Stimulated activated memory B cell treated with anti-CD40 and anti-IgM and Interleukin-4, amounts not matched to agents 10 μg/mL and 1 μg/mL and 100 μg/mL, for 72 hours (primary cell): ENCODE measurements around the gene GLRA1.
"Not testable (repeated sequence)": the region's sequence is repeated elsewhere in the genome, so short reads cannot be mapped to it uniquely, and the experiment has no call there.

Experiments
- ATAC-seq: fragments of 150-1000 bp; cut with Tn5 transposase; 2 replicates; pipeline ENCODE4 v1.10.0; 2021
- H3K27ac Mint-ChIP-seq: one replicate; pipeline ENCODE4 v1.8.0; 2022; ENCODE audit warnings: mild to moderate bottlenecking, mixed read lengths
- H3K27me3 Mint-ChIP-seq: one replicate; pipeline ENCODE4 v1.8.0; 2022; ENCODE audit warnings: mixed read lengths
- H3K36me3 Mint-ChIP-seq: one replicate; pipeline ENCODE4 v1.8.0; 2022; ENCODE audit warnings: mixed read lengths
- H3K4me1 Mint-ChIP-seq: one replicate; pipeline ENCODE4 v1.8.0; 2022; ENCODE audit warnings: mixed read lengths
- H3K4me3 Mint-ChIP-seq: one replicate; pipeline ENCODE4 v1.8.0; 2022; ENCODE audit warnings: mild to moderate bottlenecking, moderate library complexity, mixed read lengths
- H3K9me3 Mint-ChIP-seq: one replicate; pipeline ENCODE4 v1.8.0; 2022; ENCODE audit warnings: mixed read lengths

GLRA1 gene

DNA sequence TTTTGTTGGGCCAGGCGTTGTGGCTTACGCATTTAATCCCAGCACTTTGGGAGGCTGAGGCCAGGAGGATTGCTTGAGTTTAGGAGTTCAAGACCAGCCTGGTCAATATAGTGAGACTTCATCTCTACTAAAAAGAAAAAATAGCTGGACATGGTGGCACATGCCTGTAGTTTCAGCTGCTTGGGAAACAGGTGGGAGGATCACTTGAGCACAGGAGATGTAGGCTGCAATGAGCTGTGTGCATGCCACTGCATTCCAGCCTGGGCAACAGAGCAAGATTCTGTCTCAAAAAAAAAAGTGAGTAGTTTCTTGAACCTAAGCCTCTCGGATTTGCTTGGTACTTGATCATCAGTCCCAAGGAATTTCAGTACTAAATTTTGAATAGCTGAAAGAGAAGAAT, 126.0 kb downstream of the GLRA1 start:
- Mint-ChIP-seq H3K27ac (peak overlapping the region; percentile 36), H3K27me3 (no peaks in the 10 kb centered on the region), H3K4me3 (no peak overlapping the region), H3K9me3 (no peaks in the 10 kb centered on the region), H3K4me1 (peaks cover 15% of the 10 kb centered on the region), H3K36me3 (peaks cover 64% of the 10 kb centered on the region)
- ATAC-seq: no peak

DNA sequence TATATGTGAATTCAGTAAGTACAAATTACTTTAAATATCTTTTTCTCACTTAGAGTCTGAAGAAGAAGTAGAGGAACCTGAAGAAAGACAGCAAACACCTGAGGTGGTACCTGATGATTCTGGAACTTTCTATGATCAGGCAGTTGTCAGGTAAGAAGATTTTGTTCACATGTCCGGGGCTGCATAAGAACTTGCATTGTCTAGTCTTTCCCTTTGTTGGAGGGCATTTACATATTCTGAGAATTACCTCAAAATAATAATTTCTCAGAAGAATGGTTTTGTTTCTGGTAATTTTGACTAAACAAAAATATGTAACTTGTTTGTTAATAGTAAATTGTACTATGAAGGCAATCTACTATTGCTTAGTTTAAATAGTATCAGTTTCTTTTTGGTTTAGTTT, 129.2 kb downstream of the GLRA1 start:
- Mint-ChIP-seq H3K36me3 (peaks cover 52% of the 10 kb centered on the region), H3K4me1 (peaks cover 15% of the 10 kb centered on the region), H3K27me3 (no peaks in the 10 kb centered on the region), H3K27ac (no peak overlapping the region), H3K9me3 (no peaks in the 10 kb centered on the region), H3K4me3 (no peak overlapping the region)
- no peak for ATAC-seq

- no peaks in the 10 kb centered on the region for H3K9me3 Mint-ChIP-seq
- peaks cover 6% of the 10 kb centered on the region for H3K4me1 Mint-ChIP-seq
- H3K27me3 Mint-ChIP-seq: no peaks in the 10 kb centered on the region
- ATAC-seq: no peak
- peaks cover 54% of the 10 kb centered on the region for H3K36me3 Mint-ChIP-seq
- no peak overlapping the region for H3K4me3 Mint-ChIP-seq
- no peak overlapping the region for H3K27ac Mint-ChIP-seq
These were observed 131.3 kb downstream of the GLRA1 start for GRCh38 chr5:151793358-151793757.

- Mint-ChIP-seq H3K27me3 (no peaks in the 10 kb centered on the region), H3K4me1 (peaks cover 18% of the 10 kb centered on the region), H3K4me3 (no peak overlapping the region), H3K9me3 (no peaks in the 10 kb centered on the region), H3K27ac (no peak overlapping the region), H3K36me3 (peaks cover 43% of the 10 kb centered on the region)
- no peak for ATAC-seq
These were observed 136.8 kb downstream of the GLRA1 start for GRCh38 chr5:151787817-151788216.

DNA sequence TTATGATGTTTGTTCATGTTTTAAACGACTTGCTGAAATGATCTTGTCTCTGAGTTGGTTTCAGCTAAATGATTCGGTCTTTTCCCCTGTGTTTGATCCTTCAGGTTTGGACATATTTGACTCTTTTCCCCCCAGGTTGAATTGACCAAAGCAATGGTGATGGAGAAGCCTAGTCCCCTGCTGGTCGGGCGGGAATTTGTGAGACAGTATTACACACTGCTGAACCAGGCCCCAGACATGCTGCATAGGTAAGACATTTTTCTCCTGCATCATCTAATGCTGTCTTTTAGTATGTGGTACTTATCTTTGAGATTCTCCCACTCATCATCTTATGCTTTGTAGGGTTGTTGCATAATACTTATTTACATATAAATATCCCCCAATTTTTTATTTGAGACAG, 138.2 kb downstream of the GLRA1 start:
- H3K9me3 Mint-ChIP-seq: no peaks in the 10 kb centered on the region
- peaks cover 20% of the 10 kb centered on the region for H3K4me1 Mint-ChIP-seq
- peaks cover 36% of the 10 kb centered on the region for H3K36me3 Mint-ChIP-seq
- no peak overlapping the region for H3K27ac Mint-ChIP-seq
- ATAC-seq: no peak
- H3K4me3 Mint-ChIP-seq: no peak overlapping the region
- H3K27me3 Mint-ChIP-seq: no peaks in the 10 kb centered on the region

DNA sequence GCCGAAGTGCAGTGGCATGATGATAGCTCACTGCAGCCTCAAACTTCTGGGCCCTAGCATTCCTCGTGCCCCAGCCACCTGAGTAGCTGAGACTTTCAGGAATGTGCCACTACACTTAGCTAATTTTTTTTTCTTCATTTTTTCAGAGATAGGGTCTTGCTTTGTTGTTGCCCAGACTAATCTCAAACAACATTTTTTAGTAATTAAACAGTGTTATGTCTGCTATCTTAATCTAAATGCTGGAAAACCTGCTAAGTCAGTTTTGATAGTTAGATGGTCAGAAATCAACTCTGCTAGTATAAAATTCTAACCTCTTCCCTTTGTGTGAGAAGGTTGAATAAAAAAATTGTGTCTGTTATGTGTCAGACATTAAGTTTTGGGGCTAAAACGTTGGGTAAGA, 140.5 kb downstream of the GLRA1 start:
- peaks cover 41% of the 10 kb centered on the region for H3K4me1 Mint-ChIP-seq
- H3K9me3 Mint-ChIP-seq: no peaks in the 10 kb centered on the region
- no peak for ATAC-seq
- no peak overlapping the region for H3K4me3 Mint-ChIP-seq
- no peaks in the 10 kb centered on the region for H3K27me3 Mint-ChIP-seq
- H3K36me3 Mint-ChIP-seq: peaks cover 25% of the 10 kb centered on the region
- H3K27ac Mint-ChIP-seq: peak overlapping the region; percentile 32

- not testable (repeated sequence) for H3K27ac Mint-ChIP-seq, H3K27me3 Mint-ChIP-seq, H3K4me3 Mint-ChIP-seq, ATAC-seq, H3K9me3 Mint-ChIP-seq
- Mint-ChIP-seq H3K4me1 (peaks cover 46% of the 10 kb centered on the region), H3K36me3 (peaks cover 25% of the 10 kb centered on the region)
These were observed 141.0 kb downstream of the GLRA1 start for GRCh38 chr5:151783664-151784063.

DNA sequence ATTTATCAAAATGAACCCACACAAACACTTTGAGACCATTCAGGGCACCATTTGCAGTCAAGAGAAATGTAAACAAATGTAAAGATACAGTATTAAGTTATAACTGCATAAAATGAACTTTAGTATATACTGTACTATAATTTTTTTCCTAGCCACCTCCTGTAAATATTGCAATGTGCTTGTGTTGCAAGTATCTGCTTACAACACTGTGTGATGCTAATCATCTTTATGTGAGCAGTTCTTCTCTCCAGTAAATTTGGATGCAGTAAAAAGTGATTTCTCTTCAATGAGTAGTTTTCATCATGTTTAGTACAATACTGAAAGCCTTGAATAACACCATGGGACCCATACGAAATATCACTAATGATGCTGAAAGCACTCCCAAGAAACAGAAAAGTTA, 143.4 kb downstream of the GLRA1 start:
- H3K9me3 Mint-ChIP-seq: no peaks in the 10 kb centered on the region
- ATAC-seq: no peak
- H3K36me3 Mint-ChIP-seq: peaks cover 33% of the 10 kb centered on the region
- H3K4me1 Mint-ChIP-seq: peaks cover 63% of the 10 kb centered on the region
- H3K27ac Mint-ChIP-seq: no peak overlapping the region
- H3K27me3 Mint-ChIP-seq: no peaks in the 10 kb centered on the region
- no peak overlapping the region for H3K4me3 Mint-ChIP-seq

- H3K27ac Mint-ChIP-seq: peak overlapping the region; percentile 56
- ATAC-seq: no peak
- no peak overlapping the region for H3K4me3 Mint-ChIP-seq
- H3K27me3 Mint-ChIP-seq: no peaks in the 10 kb centered on the region
- H3K9me3 Mint-ChIP-seq: no peaks in the 10 kb centered on the region
- H3K36me3 Mint-ChIP-seq: peaks cover 36% of the 10 kb centered on the region
- H3K4me1 Mint-ChIP-seq: peaks cover 63% of the 10 kb centered on the region
These were observed 144.3 kb downstream of the GLRA1 start for GRCh38 chr5:151780348-151780747.

DNA sequence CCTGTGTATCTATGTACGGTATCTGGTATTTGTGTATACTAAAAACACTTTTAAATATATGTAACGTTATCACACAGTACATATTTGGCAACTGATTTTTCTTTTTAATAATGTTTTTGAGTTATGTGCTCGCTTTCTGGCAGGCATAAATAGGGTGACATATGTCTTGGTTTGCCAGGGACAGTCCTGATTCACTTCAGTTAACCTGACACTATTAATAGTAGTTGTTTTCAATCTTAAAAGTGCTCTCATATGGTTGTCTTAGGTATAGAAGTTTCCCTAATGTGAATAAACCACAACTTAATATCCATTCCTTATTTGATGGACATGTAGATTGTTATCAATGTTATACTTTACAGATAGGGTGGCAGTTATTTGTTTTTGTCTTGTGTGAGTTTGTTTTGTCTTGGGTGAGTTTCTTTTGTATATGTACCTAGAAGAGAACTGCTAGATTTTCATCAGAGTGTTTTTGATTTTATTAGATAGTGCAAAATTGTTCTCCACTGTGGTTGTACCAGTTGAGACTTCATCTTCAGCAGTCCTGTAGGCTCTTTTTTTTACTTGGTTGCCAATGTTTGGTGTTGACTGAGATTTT, 145.0 kb downstream of the GLRA1 start:
- H3K27me3 Mint-ChIP-seq: no peaks in the 10 kb centered on the region
- ATAC-seq: no peak
- peaks cover 64% of the 10 kb centered on the region for H3K4me1 Mint-ChIP-seq
- H3K4me3 Mint-ChIP-seq: peak overlapping the region; percentile 41
- H3K27ac Mint-ChIP-seq: peak overlapping the region; percentile 56
- no peaks in the 10 kb centered on the region for H3K9me3 Mint-ChIP-seq
- H3K36me3 Mint-ChIP-seq: peaks cover 36% of the 10 kb centered on the region

DNA sequence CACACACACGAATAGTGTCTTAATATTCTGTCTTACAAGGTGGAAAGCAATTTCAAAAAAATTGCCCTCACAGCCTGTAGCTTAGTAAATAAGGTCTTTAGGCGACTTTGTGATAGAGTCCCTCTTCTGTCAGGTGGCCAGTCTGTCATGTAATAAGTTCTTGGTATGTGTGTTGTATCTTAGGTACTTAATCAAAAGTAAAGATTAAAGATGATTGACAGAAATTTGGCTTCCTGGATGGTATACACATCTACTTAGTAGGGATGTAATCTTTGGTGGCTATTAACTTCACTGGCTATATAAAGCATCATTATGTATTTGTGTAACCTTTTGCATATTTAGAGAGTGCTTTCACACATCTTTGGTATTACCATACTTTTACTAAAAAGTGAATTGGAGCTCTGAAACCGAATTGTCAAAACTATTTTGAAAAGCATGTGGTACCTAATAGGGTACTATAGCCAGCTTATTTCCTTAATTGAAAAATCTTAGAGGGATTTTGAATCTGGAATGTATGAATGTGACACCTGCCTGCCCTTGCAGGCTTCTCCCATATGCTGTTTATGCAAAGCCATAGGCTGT, 149.5 kb downstream of the GLRA1 start:
- no peak for ATAC-seq
- peaks cover 36% of the 10 kb centered on the region for H3K36me3 Mint-ChIP-seq
- H3K27ac Mint-ChIP-seq: peak overlapping the region; percentile 19

GRCh38 chr5:151773951-151774350, 150.7 kb downstream of the GLRA1 start:
- Mint-ChIP-seq H3K36me3 (peaks cover 26% of the 10 kb centered on the region), H3K4me3 (peak overlapping the region; percentile 97), H3K4me1 (peaks cover 63% of the 10 kb centered on the region), H3K9me3 (no peaks in the 10 kb centered on the region), H3K27ac (no peak overlapping the region), H3K27me3 (no peaks in the 10 kb centered on the region)
- no peak for ATAC-seq

More for the DNA sequence above, 149.5 kb downstream of the GLRA1 start:
- H3K27me3 Mint-ChIP-seq: no peaks in the 10 kb centered on the region
- H3K4me3 Mint-ChIP-seq: peak overlapping the region; percentile 30
- H3K9me3 Mint-ChIP-seq: no peaks in the 10 kb centered on the region
- peaks cover 70% of the 10 kb centered on the region for H3K4me1 Mint-ChIP-seq

GRCh38 chr5:151772846-151773561, 151.6 kb downstream of the GLRA1 start:
- Mint-ChIP-seq H3K4me3 (peak overlapping the region; percentile 97), H3K9me3 (no peaks in the 10 kb centered on the region), H3K27me3 (no peaks in the 10 kb centered on the region), H3K36me3 (peaks cover 21% of the 10 kb centered on the region), H3K27ac (no peak overlapping the region), H3K4me1 (peaks cover 56% of the 10 kb centered on the region)
- ATAC-seq: no peak
